Measurements from ENCODE around the gene SELENOM. TPM values are rescaled to one million over a fixed set of nuclear protein-coding genes. Genes with fewer than 3 reads are reported as not detected.

SELENOM gene
- total and polyA plus RNA-seq, 2 donors (not counting 1 experiment from before 2014, with no cell fraction given) = 130 to 132 TPM

DNA sequence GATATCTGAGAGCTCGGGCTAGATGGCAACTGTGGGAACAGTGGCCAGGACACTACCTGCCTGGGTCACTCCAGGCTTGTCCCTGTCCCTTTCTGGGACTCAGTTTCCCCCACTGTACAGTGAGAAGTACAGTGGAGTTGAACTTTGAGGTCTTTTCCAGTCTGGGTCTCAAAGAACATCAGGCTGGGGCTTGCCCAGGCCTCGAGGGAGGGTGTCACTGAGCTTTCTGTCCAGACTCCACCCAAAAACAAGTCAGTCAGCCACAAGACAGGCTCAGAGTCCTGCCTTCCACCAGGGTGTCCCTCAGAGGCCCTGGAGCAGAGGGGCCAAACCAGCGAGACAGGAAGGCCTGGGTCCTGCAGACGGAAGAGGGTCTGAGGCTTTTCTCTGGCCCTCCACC, 34.9 kb upstream of the SELENOM start:
- Histone ChIP-seq H3K9ac (ENCODE audit: insufficient read depth, low read length) (no peak overlapping the region), H3K4me1 (ENCODE audit: control insufficient read depth, extremely low read depth, insufficient read depth, low read length) (no peaks in the 10 kb centered on the region), H3K27me3 (ENCODE audit: control insufficient read depth, insufficient read depth, low read length) (peaks cover 13% of the 10 kb centered on the region), H3K4me2 (ENCODE audit: extremely low read depth, insufficient read depth, low read length) (no peak overlapping the region), H3K4me3 (replicated peaks in 1 of 4; ENCODE audit: control extremely low read depth in 1 of 4, insufficient read depth in 1 of 4, low read depth in 3 of 4, low read length in 4 of 4) (no peak overlapping the region), H4K20me1 (ENCODE audit: control insufficient read depth, extremely low read depth, insufficient read depth, low read length) (no peaks in the 10 kb centered on the region), H3K9me3 (ENCODE audit: control insufficient read depth, insufficient read depth, low read depth, low read length) (no peaks in the 10 kb centered on the region), H3K79me2 (ENCODE audit: control insufficient read depth, insufficient read depth, low read length) (no peaks in the 10 kb centered on the region), H3K36me3 (ENCODE audit: control insufficient read depth, insufficient read depth, low read length) (no peaks in the 10 kb centered on the region), H2AFZ (ENCODE audit: low read length) (no peak overlapping the region), H3K27ac (ENCODE audit: insufficient read depth, low read length) (no peak overlapping the region)
- TF ChIP-seq, protein P1, sequence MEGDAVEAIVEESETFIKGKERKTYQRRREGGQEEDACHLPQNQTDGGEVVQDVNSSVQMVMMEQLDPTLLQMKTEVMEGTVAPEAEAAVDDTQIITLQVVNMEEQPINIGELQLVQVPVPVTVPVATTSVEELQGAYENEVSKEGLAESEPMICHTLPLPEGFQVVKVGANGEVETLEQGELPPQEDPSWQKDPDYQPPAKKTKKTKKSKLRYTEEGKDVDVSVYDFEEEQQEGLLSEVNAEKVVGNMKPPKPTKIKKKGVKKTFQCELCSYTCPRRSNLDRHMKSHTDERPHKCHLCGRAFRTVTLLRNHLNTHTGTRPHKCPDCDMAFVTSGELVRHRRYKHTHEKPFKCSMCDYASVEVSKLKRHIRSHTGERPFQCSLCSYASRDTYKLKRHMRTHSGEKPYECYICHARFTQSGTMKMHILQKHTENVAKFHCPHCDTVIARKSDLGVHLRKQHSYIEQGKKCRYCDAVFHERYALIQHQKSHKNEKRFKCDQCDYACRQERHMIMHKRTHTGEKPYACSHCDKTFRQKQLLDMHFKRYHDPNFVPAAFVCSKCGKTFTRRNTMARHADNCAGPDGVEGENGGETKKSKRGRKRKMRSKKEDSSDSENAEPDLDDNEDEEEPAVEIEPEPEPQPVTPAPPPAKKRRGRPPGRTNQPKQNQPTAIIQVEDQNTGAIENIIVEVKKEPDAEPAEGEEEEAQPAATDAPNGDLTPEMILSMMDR (conservative IDR thresholded peaks at IDR 0.05 in 1 of 2, IDR thresholded peaks at IDR 0.05 in 1 of 2; ENCODE audit: low read depth in 1 of 2, low read length in 2 of 2) = no peak
- no peak for TF ChIP-seq EZH2 (IDR thresholded peaks at IDR 0.05; ENCODE audit: low read length, missing control alignments)
- no peak for DNase-seq (ENCODE audit: low read depth in 2 of 2)

DNA sequence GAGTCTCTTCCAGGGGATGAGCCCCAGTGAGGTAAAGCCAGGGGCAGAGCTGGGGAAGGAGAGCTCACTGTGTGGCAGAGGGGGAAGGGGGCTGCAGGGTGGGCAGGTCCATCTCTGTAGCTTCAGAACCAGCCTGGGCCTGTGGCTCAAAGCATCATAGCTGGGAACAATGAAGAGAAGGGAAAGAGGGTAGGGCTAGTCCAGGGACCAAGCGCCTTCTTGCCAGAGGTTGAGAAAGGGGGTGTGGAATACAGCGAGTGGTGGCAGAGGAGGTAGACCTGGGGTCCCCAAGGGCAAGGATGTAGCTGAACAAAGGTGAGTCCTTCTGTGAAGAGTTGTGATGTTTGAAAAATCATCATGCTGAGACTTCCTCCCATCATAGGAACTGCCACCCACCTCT, 34.2 kb upstream of the SELENOM start:
- Histone ChIP-seq H3K4me1 (ENCODE audit: control insufficient read depth, extremely low read depth, insufficient read depth, low read length) (no peaks in the 10 kb centered on the region), H4K20me1 (ENCODE audit: control insufficient read depth, extremely low read depth, insufficient read depth, low read length) (no peaks in the 10 kb centered on the region), H3K27me3 (ENCODE audit: control insufficient read depth, insufficient read depth, low read length) (peaks cover 13% of the 10 kb centered on the region), H3K27ac (ENCODE audit: insufficient read depth, low read length) (no peak overlapping the region), H3K9me3 (ENCODE audit: control insufficient read depth, insufficient read depth, low read depth, low read length) (no peaks in the 10 kb centered on the region), H3K9ac (ENCODE audit: insufficient read depth, low read length) (no peak overlapping the region), H3K4me3 (replicated peaks in 1 of 4; ENCODE audit: control extremely low read depth in 1 of 4, insufficient read depth in 1 of 4, low read depth in 3 of 4, low read length in 4 of 4) (no peak overlapping the region), H3K4me2 (ENCODE audit: extremely low read depth, insufficient read depth, low read length) (no peak overlapping the region), H3K79me2 (ENCODE audit: control insufficient read depth, insufficient read depth, low read length) (no peaks in the 10 kb centered on the region), H3K36me3 (ENCODE audit: control insufficient read depth, insufficient read depth, low read length) (no peaks in the 10 kb centered on the region), H2AFZ (ENCODE audit: low read length) (no peak overlapping the region)
- TF ChIP-seq EZH2 (IDR thresholded peaks at IDR 0.05; ENCODE audit: low read length, missing control alignments) = no peak
- TF ChIP-seq, protein P1 (conservative IDR thresholded peaks at IDR 0.05 in 1 of 2, IDR thresholded peaks at IDR 0.05 in 1 of 2; ENCODE audit: low read depth in 1 of 2, low read length in 2 of 2) = no peak
- no peak for DNase-seq (ENCODE audit: low read depth in 2 of 2)

DNA sequence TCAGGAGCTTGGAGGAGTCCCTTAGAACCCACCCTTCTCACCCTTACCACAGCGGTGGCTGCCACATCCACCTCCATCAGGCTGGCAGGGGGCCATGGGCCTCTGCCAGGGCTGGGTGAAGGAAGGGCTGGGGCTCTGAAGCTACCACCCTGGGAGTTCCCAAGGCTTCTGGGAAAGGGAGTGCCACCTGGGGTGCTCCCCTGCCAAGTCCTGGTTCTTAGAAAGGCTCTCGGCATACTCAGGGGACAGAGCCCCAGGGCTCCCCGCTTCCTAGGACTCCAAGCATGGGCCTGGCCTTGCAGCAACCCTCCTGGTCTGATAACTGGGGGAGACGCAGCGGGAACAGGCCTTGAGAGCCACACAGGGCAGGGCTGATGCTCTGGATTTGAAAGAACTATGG, 33.4 kb upstream of the SELENOM start:
- Histone ChIP-seq H3K4me1 (ENCODE audit: control insufficient read depth, extremely low read depth, insufficient read depth, low read length) (no peaks in the 10 kb centered on the region), H3K9me3 (ENCODE audit: control insufficient read depth, insufficient read depth, low read depth, low read length) (no peaks in the 10 kb centered on the region), H3K27ac (ENCODE audit: insufficient read depth, low read length) (no peak overlapping the region), H4K20me1 (ENCODE audit: control insufficient read depth, extremely low read depth, insufficient read depth, low read length) (no peaks in the 10 kb centered on the region), H3K79me2 (ENCODE audit: control insufficient read depth, insufficient read depth, low read length) (no peaks in the 10 kb centered on the region), H3K4me2 (ENCODE audit: extremely low read depth, insufficient read depth, low read length) (no peak overlapping the region), H3K9ac (ENCODE audit: insufficient read depth, low read length) (no peak overlapping the region), H3K4me3 (replicated peaks in 1 of 4; ENCODE audit: control extremely low read depth in 1 of 4, insufficient read depth in 1 of 4, low read depth in 3 of 4, low read length in 4 of 4) (no peak overlapping the region), H3K36me3 (ENCODE audit: control insufficient read depth, insufficient read depth, low read length) (no peaks in the 10 kb centered on the region), H2AFZ (ENCODE audit: low read length) (no peak overlapping the region), H3K27me3 (ENCODE audit: control insufficient read depth, insufficient read depth, low read length) (peaks cover 13% of the 10 kb centered on the region)
- TF ChIP-seq, protein P1 (conservative IDR thresholded peaks at IDR 0.05 in 1 of 2, IDR thresholded peaks at IDR 0.05 in 1 of 2; ENCODE audit: low read depth in 1 of 2, low read length in 2 of 2) = no peak
- no peak for TF ChIP-seq EZH2 (IDR thresholded peaks at IDR 0.05; ENCODE audit: low read length, missing control alignments)
- DNase-seq (ENCODE audit: low read depth in 2 of 2) = no peak
